Esophagus muscularis mucosa (tissue), 4 donors: ENCODE results near the gene OXER1. TPM values are rescaled to one million over a fixed set of nuclear protein-coding genes. Genes with fewer than 3 reads are reported as not detected.

Experiments
- DNase-seq: peaks from one replicate; pipeline ENCODE4 v3.0.0-alpha.2; 2017; ENCODE audit errors: extremely low spot score
- H3K27ac ChIP-seq, 4 donors: fragments of 200-600 bp; sonication (generic); replicated peaks in 1 of 4; 1 replicate in 3 of 4; 2 replicates in 1 of 4; pipeline ENCODE4 v1.5.1; 2016 to 2019; ENCODE audit warnings: mild to moderate bottlenecking in 1 of 4
- H3K27me3 ChIP-seq, 4 donors: fragments of 200-600 bp; sonication (generic); one replicate each; pipeline versions ENCODE4 v1.5.1 to v1.6.0; 2016 to 2019
- H3K36me3 ChIP-seq, 4 donors: fragments of 200-600 bp; sonication (generic); one replicate each; pipeline ENCODE4 v1.5.1; 2016 to 2019
- H3K4me1 ChIP-seq, 4 donors: fragments of 200-600 bp; sonication (generic); one replicate each; pipeline ENCODE4 v1.5.1; 2016 to 2019
- H3K4me3 ChIP-seq, 4 donors: fragments of 200-600 bp; sonication (generic); 1 replicate in 2 of 4; 2 replicates in 2 of 4; pipeline ENCODE4 v1.5.1; 2016 to 2019; ENCODE audit warnings: mild to moderate bottlenecking in 4 of 4, moderate library complexity in 1 of 4
- H3K9me3 ChIP-seq, 4 donors: fragments of 200-600 bp; sonication (generic); 1 replicate in 3 of 4; 2 replicates in 1 of 4; pipeline ENCODE4 v1.5.1; 2016 to 2019
- EP300 ChIP-seq: sonication (generic); formaldehyde crosslinking; IDR thresholded peaks from one replicate; pipeline ENCODE4 v1.6.1; 2017; ENCODE audit warnings: antibody characterized with exemption
- POLR2A ChIP-seq: fragments of 450-650 bp; IDR thresholded peaks from one replicate; pipeline ENCODE4 v1.6.1; 2017; ENCODE audit warnings: antibody characterized with exemption, moderate library complexity, mild to moderate bottlenecking, low read depth
- POLR2AphosphoS5 ChIP-seq, 2 donors: sonication (generic); formaldehyde crosslinking; IDR thresholded peaks; one replicate each; pipeline ENCODE4 v1.6.1; 2017; ENCODE audit warnings: antibody characterized with exemption in 2 of 2
- WGBS: methylation state at CpG from one replicate; pipeline ENCODE4 v1.1.5; 2018; 5-methylcytosine and 5-hydroxymethylcytosine counted together
- intact Hi-C: fragments of 100-400 bp; cut with DNase I; formaldehyde crosslinking; loops from one replicate; pipeline ENCODE4 v1.15.1; 2023
- small RNA-seq, 3 donors: library from RNA; depleted of rRNA; stranded (forward); fragments of <200 nt; gene quantifications; one replicate each; pipeline ENCODE3, GENCODE V24; 2016
- total RNA-seq, 4 donors: library from RNA; depleted of rRNA; stranded (reverse); fragments of >200 nt; gene quantifications; one replicate each; pipeline versions ENCODE4 v1.1.0 to v1.2.1, GENCODE V29; 2016
- TF ChIP-seq, protein P1 (sequence below), 3 experiments: fragments of 200-600 bp in 2 of 3; fragments of 450-650 bp in 1 of 3; sonication (generic) in 2 of 3; IDR thresholded peaks; one replicate each; pipeline ENCODE4 v1.5.1; 2017 to 2019; ENCODE audit warnings: antibody characterized with exemption in 3 of 3, mild to moderate bottlenecking in 2 of 3, moderate library complexity in 1 of 3

The OXER1 gene
- total RNA-seq, 4 donors from 2014 or later: 0.42 to 1.3 (median 0.61) TPM

DNA sequence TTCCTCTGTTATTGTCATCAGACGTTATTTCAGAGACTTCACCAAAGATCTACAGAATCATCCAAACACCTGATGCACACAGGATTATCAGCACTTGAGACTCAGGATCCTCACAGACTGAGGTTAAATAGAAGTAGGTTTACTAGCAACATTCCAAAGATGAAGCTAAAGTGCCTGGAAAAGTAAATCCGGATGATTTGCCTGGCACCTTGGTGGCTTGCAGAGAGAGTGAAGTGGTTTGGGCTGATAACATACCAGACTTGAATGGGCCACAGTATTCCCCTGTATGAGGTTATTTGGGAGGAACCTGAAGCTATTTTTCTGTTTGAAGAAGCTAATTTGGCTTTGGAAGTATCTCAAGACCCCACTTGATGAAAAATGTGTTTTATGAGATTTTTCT lies 51.0 kb downstream of the OXER1 start:
- H3K27me3 ChIP-seq: no peaks in the 10 kb centered on the region
- intact Hi-C loops: no loop called here
- TF ChIP-seq, protein P1, sequence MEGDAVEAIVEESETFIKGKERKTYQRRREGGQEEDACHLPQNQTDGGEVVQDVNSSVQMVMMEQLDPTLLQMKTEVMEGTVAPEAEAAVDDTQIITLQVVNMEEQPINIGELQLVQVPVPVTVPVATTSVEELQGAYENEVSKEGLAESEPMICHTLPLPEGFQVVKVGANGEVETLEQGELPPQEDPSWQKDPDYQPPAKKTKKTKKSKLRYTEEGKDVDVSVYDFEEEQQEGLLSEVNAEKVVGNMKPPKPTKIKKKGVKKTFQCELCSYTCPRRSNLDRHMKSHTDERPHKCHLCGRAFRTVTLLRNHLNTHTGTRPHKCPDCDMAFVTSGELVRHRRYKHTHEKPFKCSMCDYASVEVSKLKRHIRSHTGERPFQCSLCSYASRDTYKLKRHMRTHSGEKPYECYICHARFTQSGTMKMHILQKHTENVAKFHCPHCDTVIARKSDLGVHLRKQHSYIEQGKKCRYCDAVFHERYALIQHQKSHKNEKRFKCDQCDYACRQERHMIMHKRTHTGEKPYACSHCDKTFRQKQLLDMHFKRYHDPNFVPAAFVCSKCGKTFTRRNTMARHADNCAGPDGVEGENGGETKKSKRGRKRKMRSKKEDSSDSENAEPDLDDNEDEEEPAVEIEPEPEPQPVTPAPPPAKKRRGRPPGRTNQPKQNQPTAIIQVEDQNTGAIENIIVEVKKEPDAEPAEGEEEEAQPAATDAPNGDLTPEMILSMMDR (IDR thresholded peaks at IDR 0.05): no peak
- no peak for TF ChIP-seq EP300
- no peak for TF ChIP-seq POLR2A
- TF ChIP-seq POLR2AphosphoS5 (IDR thresholded peaks at IDR 0.05): no peak
- peaks cover 11 to 20% (median 19%) of the 10 kb centered on the region in 4 donors for H3K36me3 ChIP-seq
- no peak overlapping the region for H3K27ac ChIP-seq
- no peak for DNase-seq
- no peak overlapping the region for H3K4me3 ChIP-seq
- no peaks in the 10 kb centered on the region for H3K4me1 ChIP-seq
- WGBS: 90% methylated on average over 2 of the region's 2 CpGs
- no peaks in the 10 kb centered on the region for H3K9me3 ChIP-seq

Small RNAs within 50 kb of the gene (small RNA-seq; reads per million reads assigned to genes)
- gene RNU6-137P: 0 reads per million in 3 donors

Other genes starting within 250 kb of the OXER1 start
- 10 to 100 TPM; 20.5 to 27.7 (median 24.3) TPM for gene MTA3, start 195.5 kb downstream of the OXER1 start, total RNA-seq
- 1 to 10 TPM; 2.9 to 4.8 (median 4.0) TPM for gene HAAO, start 28.4 kb upstream of the OXER1 start, total RNA-seq